MM.1S (cell line): ENCODE results near the gene LMF1.

ENCODE experiments used
- DNase-seq: peaks from one replicate; pipeline ENCODE4 v3.0.0-alpha.2; 2015
- H2AFZ ChIP-seq: fragments of 300-600 bp; sonication (generic); 2 replicates; pipeline ENCODE4 v1.6.0; 2016; ENCODE audit warnings: antibody characterized with exemption, low read length
- H3F3A ChIP-seq: fragments of 300-600 bp; sonication (generic); 2 replicates; pipeline ENCODE4 v1.6.1; 2016; ENCODE audit warnings: mild to moderate bottlenecking, antibody characterized with exemption, low read length, moderate library complexity, mixed read lengths; ENCODE audit not compliant: insufficient read depth
- H3K27ac ChIP-seq: fragments of 300-600 bp; sonication (generic); 2 replicates; pipeline ENCODE4 v1.5.1; 2016; ENCODE audit warnings: mild to moderate bottlenecking, low read length
- H3K27me3 ChIP-seq: fragments of 300-600 bp; sonication (generic); replicated peaks from 2 replicates; pipeline ENCODE4 v1.6.0; 2016; ENCODE audit warnings: low read length; ENCODE audit not compliant: insufficient read depth
- H3K36me3 ChIP-seq: fragments of 300-600 bp; sonication (generic); replicated peaks from 2 replicates; pipeline ENCODE4 v1.6.1; 2016; ENCODE audit warnings: mild to moderate bottlenecking, low read length, mixed read lengths; ENCODE audit not compliant: insufficient read depth
- H3K4me1 ChIP-seq: fragments of 300-600 bp; sonication (generic); 2 replicates; pipeline ENCODE4 v1.6.1; 2016; ENCODE audit warnings: low read length, mixed read lengths
- H3K4me2 ChIP-seq: fragments of 300-600 bp; sonication (generic); 2 replicates; pipeline ENCODE4 v1.6.0; 2016; ENCODE audit warnings: low read depth, low read length
- H3K4me3 ChIP-seq: fragments of 300-600 bp; sonication (generic); 2 replicates; pipeline ENCODE4 v1.5.1; 2016; ENCODE audit warnings: low read length, mixed read lengths
- H3K79me2 ChIP-seq: fragments of 300-600 bp; sonication (generic); 2 replicates; pipeline ENCODE4 v1.6.1; 2016; ENCODE audit warnings: mixed run types, low read length, mixed read lengths
- H3K9ac ChIP-seq: fragments of 300-600 bp; sonication (generic); 2 replicates; pipeline ENCODE4 v1.6.1; 2016; ENCODE audit warnings: low read length, mixed read lengths
- H3K9me2 ChIP-seq: fragments of 300-600 bp; sonication (generic); replicated peaks from 2 replicates; pipeline ENCODE4 v1.6.1; 2016; ENCODE audit warnings: mild to moderate bottlenecking, low read length, mixed read lengths; ENCODE audit not compliant: insufficient read depth
- H3K9me3 ChIP-seq: fragments of 300-600 bp; sonication (generic); replicated peaks from 2 replicates; pipeline ENCODE4 v1.6.1; 2016; ENCODE audit warnings: mild to moderate bottlenecking, low read length, mixed read lengths; ENCODE audit not compliant: insufficient read depth
- H4K20me1 ChIP-seq: fragments of 300-600 bp; sonication (generic); 2 replicates; pipeline ENCODE4 v1.6.1; 2016; ENCODE audit warnings: mild to moderate bottlenecking, low read length, moderate library complexity, mixed read lengths; ENCODE audit not compliant: insufficient read depth
- CTCF ChIP-seq: fragments of 300-600 bp; sonication (generic); IDR thresholded peaks from 2 replicates; pipeline ENCODE4 v1.5.1; 2016; ENCODE audit warnings: antibody characterized with exemption, low read length, mixed read lengths
- EZH2 ChIP-seq: fragments of 300-600 bp; sonication (generic); optimal IDR thresholded peaks from 2 replicates; pipeline ENCODE3; 2017; ENCODE audit warnings: low read depth, mild to moderate bottlenecking, antibody characterized with exemption, low read length, mixed read lengths
- EZH2phosphoT487 ChIP-seq: fragments of 300-600 bp; sonication (generic); IDR thresholded peaks from 2 replicates; pipeline ENCODE4 v1.6.1; 2018; ENCODE audit warnings: antibody characterized with exemption, low read length

LMF1 gene

GRCh38 chr16:995783-996182, 25.0 kb upstream of the LMF1 start:
- Histone ChIP-seq H3K36me3 (no peaks in the 10 kb centered on the region), H4K20me1 (no peaks in the 10 kb centered on the region), H3K4me1 (no peaks in the 10 kb centered on the region), H3K4me2 (no peak overlapping the region), H3K9me3 (no peaks in the 10 kb centered on the region), H2AFZ (no peak overlapping the region), H3K4me3 (no peak overlapping the region), H3K27ac (no peak overlapping the region), H3K9ac (no peak overlapping the region), H3K9me2 (no peaks in the 10 kb centered on the region), H3F3A (no peaks in the 10 kb centered on the region), H3K27me3 (peaks cover 79% of the 10 kb centered on the region), H3K79me2 (no peaks in the 10 kb centered on the region)
- DNase-seq: no peak
- TF ChIP-seq EZH2: no peak
- no peak for TF ChIP-seq EZH2phosphoT487
- no peak for TF ChIP-seq CTCF

GRCh38 chr16:995087-995486, 24.3 kb upstream of the LMF1 start:
- no peak overlapping the region for H3K4me3 ChIP-seq
- no peak overlapping the region for H3K4me2 ChIP-seq
- H3K27ac ChIP-seq: no peak overlapping the region
- no peaks in the 10 kb centered on the region for H3K79me2 ChIP-seq
- H3K27me3 ChIP-seq: peaks cover 79% of the 10 kb centered on the region
- H3K9ac ChIP-seq: no peak overlapping the region
- no peak for DNase-seq
- no peaks in the 10 kb centered on the region for H3K4me1 ChIP-seq
- H3K36me3 ChIP-seq: no peaks in the 10 kb centered on the region
- no peaks in the 10 kb centered on the region for H3K9me2 ChIP-seq
- no peaks in the 10 kb centered on the region for H4K20me1 ChIP-seq
- H3F3A ChIP-seq: no peaks in the 10 kb centered on the region
- TF ChIP-seq EZH2 (no peak), EZH2phosphoT487 (no peak), CTCF (no peak)
- no peak overlapping the region for H2AFZ ChIP-seq
- H3K9me3 ChIP-seq: no peaks in the 10 kb centered on the region

GRCh38 chr16:993731-994130, 22.9 kb upstream of the LMF1 start:
- Histone ChIP-seq H3K4me1 (no peaks in the 10 kb centered on the region), H3K36me3 (no peaks in the 10 kb centered on the region), H3K9me3 (no peaks in the 10 kb centered on the region), H3K9ac (no peak overlapping the region), H3K9me2 (no peaks in the 10 kb centered on the region), H3K79me2 (no peaks in the 10 kb centered on the region), H3K4me3 (no peak overlapping the region), H3K27me3 (peaks cover 79% of the 10 kb centered on the region), H3K27ac (no peak overlapping the region), H3F3A (no peaks in the 10 kb centered on the region), H2AFZ (no peak overlapping the region), H4K20me1 (no peaks in the 10 kb centered on the region), H3K4me2 (no peak overlapping the region)
- TF ChIP-seq EZH2 (no peak), EZH2phosphoT487 (no peak), CTCF (no peak)
- no peak for DNase-seq
